Measurements from ENCODE around the gene REV3L.
"Not testable (repeated sequence)": the region's sequence is repeated elsewhere in the genome, so short reads cannot be mapped to it uniquely, and the experiment has no call there.

The REV3L gene

DNA sequence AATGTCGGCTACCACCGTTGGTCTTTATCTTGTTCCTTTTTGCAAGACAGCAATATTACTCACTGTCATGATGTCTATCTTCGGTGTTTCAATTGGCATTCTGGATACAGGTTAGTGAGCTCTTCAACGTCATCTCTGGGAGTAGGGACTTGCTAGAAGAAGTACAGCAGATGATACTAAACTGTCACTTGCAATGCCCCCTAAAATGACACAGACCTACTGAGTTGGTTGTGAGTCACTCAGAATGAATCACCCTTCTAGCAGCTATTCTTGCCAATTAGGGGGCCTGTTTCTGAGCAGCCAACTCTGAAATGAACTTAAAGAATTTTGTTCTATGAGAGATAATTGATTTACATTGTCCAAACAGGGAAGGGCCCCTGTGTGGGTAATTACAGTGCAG, 219.2 kb downstream of the REV3L start:
- DNase-seq (ENCODE audit: low spot score): peak; percentile 60

DNA sequence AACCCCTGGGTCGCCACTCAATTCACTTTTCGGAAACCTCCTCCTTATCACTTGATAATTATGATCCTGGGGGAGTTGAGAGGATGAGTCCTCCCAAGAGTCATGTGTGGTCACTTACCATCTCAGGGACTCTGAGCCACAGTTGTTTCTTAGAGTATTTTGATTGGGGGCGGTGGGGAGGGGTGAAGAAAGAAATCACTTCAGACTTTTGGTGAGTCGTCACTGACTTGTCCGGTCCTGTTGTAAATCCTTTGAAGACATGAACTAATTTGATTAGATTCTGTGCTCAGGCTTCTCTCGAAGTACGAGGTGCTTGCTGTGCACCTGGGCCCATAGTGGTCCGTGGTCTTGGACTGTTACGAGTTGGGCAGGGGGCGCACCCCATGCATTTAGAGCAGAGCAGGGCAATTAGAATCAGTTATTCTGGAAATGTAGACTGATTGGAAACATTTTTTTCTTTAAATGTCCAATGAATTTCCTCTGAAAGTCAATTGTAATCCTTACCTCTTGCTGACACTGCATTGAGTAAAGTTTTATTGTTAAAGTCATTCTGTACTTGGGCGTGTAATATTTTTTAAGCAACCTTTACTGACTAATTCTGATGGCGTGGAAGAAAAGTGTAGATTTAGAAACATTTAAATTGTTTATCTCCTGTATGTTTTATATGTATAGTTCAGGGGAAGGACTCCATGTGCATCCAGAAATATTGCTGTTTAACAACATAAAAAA, 222.3 kb downstream of the REV3L start:
- no peak for DNase-seq (ENCODE audit: low spot score)

DNA sequence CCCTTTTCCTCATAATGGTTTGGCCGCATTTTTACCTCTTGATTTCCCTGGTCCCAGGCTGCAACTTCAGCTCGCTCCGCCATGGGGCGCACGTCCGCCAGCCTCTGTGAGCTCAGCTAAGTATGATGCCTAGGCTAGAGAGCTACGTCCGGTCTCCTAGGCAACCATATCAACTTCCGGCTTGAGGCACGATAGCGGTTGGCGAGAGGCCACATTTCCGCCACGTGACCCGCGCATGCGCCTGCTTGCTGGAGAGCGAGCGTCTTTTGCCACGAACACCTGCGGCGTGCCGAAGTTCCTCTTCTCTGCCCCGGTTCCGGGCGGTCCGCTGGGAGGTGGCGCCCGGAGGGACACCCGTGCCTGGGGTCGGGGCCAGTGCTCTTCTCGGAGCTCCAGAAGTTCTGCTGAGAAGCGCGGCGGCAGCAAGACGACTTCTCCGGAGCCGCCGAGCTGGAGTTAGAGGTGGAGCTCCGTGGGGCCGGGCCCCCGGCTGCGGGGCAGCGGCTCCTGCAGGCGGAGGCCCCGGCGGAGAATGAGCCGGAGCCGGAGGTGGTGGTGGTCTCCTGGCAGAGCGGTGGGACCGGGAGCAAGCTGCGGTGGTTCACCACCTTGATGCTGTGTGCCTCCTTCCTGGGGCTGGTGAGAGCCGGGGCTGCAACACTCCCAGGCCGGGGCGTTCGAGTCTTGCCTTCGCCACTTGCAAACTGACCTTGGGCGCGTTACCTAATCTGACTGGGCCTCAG, 223.8 kb downstream of the REV3L start:
- DNase-seq (ENCODE audit: low spot score): peak; percentile 99

DNA sequence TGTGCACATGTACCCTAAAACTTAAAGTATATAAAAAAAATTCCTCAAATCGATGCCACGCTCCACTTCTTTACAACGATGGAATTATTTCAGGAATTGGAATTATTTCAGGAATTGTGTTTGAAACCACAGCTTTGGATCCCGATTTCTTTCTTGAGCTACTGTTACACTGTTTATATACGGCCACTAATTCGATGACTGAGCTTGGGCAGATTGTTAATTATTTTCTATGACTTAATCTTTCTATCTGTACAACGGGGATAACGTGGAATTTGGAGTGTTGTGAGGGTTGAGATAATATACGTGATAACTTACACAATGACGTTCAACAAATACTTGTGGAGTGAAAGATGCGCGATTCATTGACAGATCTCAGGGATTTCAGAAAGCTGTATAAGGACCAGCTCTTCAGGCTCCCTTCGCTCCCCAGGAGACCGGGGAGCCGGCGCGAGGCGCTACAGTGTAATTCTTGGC, 224.4 kb downstream of the REV3L start:
- no peak for DNase-seq (ENCODE audit: low spot score)

DNA sequence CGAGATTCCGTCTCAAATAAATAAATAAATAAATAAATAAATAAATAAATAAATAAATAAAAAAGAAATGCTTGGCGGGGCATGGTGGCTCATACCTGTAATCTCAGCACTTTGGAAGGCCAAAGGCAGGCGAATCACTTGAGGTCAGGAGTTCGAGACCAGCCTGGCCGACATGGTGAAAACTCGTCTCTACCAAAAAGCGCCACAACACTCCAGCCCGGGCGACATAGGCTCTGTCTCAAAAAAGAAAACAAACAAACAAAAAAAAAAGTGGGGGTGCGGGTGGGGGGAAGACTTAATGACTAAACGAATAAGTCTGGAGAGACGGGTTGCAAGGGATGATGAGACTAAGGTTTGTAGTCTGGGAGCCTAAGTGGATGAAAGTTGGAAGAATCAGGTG, 225.0 kb downstream of the REV3L start:
- DNase-seq (ENCODE audit: low spot score): no peak

DNA sequence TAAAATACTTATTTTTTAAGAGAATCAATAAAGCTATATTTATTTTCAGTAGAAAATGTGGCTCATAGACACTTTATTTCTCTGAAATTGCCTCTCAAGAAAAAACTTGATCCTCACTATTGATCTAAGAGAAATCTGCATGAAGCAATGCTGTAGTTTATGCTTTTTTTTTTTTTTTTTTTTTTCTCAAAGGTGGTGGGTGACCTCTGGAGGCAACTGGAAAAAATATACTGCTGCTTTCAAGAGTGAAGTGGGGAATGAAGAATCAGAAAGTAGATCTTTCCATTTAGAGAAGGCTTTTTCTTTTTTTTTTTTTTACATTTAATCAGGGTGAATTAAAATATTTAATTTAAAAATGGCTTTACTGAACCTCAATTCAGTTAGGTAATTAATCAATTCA, 226.4 kb downstream of the REV3L start:
- DNase-seq (ENCODE audit: low spot score): peak; percentile 28

DNA sequence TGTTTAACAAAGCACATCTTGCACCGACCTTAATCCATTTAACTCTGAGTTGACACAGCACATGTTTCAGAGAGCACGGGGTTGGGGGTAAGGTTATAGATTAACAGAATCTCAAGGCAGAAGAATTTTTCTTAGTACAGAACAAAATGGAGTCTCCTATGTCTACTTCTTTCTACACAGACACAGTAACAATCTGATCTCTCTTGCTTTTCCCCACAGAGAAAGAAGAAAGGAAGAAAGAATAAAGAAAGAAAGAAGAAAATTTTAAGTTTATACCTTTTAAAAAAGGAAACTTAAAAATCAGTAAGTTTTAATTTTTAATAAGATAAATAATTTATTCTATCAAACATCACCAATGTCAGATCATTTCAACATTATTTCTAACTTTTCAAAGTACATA, 227.2 kb downstream of the REV3L start:
- DNase-seq (ENCODE audit: low spot score): not testable (repeated sequence)

DNA sequence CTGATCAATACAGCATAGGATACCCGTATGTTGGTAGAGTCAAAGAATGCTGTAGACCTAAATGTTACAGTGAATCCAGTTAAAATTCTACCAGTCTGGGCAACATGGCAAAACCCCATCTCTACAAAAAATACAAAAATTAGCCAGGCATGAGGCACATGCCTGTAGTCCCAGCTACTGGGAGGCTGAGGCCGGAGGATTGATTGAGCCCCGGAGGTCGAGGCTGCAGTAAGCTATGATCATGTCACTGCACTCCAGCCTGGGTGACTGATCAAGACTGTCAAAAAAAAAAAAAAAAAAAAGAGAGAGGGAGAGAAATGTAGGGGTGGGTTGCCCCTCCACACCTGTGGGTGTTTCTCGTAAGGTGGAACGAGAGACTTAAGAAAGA, 228.2 kb downstream of the REV3L start:
- DNase-seq (ENCODE audit: low spot score): no peak

DNA sequence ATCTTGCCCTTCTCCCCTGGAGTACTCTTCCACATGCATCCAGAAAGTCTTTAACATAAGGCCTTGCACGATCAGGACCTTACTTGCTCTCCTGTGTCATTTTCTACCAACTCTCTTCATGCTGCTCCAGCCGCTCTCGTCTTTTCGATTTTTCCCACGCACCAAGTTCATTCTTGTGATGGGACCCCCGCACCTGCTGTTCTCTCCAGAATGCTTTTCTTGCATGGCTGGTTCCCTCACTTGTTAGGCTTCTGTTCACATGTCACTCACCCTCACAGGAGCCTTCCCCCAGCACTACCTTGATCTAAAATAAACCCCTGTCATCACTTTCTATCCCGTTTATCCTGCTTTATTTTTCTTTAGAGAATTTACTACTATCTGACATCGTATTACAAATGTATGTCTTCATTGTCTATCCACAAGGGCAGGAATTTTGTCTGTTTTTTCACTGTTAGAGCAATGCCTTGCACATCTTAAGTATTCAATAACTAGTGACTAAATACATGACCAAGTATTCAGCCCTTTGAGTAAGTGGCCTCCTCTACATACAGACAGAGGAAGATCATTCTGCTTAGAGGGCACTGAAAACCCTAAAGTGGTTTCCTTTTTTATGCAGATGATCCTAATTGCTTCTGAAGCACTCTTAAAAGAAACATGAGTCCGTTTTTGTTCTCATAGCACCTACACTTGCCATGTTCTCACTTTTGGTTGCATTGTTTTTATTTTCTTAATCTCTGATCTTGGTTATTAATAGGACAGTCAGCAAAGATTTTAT, 228.8 kb downstream of the REV3L start:
- DNase-seq (ENCODE audit: low spot score): no peak

DNA sequence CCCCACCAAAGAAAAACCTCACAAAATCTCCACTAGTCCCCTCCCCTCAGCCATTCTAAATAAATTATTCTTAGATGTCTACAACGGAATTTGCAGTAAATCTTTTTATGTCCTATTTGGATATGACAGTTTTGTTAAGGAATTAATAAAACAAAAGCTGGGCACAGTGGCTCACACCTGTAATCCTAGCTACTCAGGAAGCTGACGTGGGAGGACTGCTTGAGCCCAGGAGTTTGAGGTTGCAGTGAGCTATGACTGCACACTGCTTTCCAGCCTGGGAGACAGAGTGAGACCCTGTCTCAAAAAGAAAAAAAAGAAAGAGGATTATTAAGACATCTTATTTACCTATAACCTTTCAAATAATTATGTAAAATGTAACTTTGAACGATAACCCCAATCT, 230.3 kb downstream of the REV3L start:
- DNase-seq (ENCODE audit: low spot score): no peak

DNA sequence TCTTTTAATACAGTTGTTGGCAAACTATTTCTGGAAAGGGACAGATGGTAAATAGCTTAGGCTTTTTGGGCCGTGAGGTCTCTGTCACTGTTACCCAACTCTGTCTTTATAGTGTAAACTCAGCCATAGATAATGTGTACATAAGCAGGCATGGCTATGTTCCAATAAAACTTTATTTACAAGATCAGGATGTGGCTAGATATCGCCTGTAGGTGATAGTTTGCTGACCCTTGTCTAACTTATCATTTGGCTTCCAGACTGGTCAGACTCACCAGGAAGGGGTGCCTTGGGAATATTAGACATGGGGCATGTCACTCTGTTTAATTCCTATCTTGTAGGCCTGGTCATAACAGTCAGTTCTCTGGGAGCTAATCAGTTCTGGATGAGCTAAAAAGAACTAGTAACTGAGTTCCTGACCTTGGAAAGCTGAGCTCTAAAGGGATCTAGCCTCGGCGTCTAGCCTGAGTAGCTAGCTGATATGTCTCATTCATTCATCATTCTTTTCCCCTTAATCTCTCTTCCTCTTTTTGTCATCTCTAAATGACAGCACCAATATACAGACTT, 232.1 kb downstream of the REV3L start:
- no peak for DNase-seq (ENCODE audit: low spot score)
